ENCODE measurements around the gene ISL1. TPM values are rescaled to one million over a fixed set of nuclear protein-coding genes. Genes with fewer than 3 reads are reported as not detected.

Gene ISL1
- not detected in 2 replicates for total RNA-seq (2021)
- Bru-seq, nascent RNA = percentile 6 among the genes with signal in this experiment
- percentile 6 among the genes with signal in this experiment for BruChase-seq, experiment 1, labeled RNA remaining after a 2-hour chase
- BruChase-seq, experiment 2, labeled RNA remaining after a 6-hour chase = not detected
- long read RNA-seq = 0 reads

DNA sequence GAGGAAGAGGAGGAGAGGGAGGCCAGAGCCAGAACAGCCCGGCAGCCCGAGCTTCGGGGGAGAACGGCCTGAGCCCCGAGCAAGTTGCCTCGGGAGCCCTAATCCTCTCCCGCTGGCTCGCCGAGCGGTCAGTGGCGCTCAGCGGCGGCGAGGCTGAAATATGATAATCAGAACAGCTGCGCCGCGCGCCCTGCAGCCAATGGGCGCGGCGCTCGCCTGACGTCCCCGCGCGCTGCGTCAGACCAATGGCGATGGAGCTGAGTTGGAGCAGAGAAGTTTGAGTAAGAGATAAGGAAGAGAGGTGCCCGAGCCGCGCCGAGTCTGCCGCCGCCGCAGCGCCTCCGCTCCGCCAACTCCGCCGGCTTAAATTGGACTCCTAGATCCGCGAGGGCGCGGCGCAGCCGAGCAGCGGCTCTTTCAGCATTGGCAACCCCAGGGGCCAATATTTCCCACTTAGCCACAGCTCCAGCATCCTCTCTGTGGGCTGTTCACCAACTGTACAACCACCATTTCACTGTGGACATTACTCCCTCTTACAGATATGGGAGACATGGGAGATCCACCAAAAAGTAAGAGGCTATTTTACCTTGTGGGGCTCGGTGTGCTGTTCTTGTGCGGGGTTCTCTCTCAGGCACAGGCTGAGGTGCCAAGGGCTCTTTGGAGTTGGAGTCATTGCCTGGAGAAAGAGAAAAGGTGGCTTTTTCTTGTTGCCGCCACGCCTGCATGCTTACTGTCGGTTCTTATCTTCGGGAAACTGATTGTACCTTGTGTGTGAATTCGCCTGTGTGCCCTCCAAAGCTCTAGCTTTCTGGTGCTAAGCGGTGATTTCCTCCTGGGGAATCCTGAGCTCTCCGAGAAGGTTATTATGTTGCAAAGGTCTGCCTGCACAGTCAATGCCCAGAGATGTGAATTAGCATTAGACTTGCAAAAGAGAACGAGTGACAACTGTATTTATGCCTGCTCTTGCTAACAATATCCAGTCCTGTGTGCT, at the start of gene ISL1:
TSS of gene ISL1 (plus strand) at position 318 of the 991 bp plus-strand sequence. CDS start at position 542, 224 bp downstream.
- H3K4me2 ChIP-seq = no peak within 1 kb of the TSS
- DNase-seq = no peak
- no peaks in the 10 kb centered on the region for H3F3A ChIP-seq (ENCODE audit: insufficient read depth, low read depth)
- H3K4me1 ChIP-seq (replicated peaks; ENCODE audit: insufficient read depth) = no peaks in the 10 kb centered on the region; the same call in 1 of the 2 replicates
- no peaks in the 10 kb centered on the region for H3K9me3 ChIP-seq (ENCODE audit: insufficient read depth, low read depth)
- H3K79me2 ChIP-seq (ENCODE audit: low read depth) = no peaks in the 10 kb centered on the region
- ChIA-PET CTCF (no interaction called here), POLR2A (ENCODE audit: unreplicated experiment) (no interaction called here)
- TF ChIP-seq, protein P1, sequence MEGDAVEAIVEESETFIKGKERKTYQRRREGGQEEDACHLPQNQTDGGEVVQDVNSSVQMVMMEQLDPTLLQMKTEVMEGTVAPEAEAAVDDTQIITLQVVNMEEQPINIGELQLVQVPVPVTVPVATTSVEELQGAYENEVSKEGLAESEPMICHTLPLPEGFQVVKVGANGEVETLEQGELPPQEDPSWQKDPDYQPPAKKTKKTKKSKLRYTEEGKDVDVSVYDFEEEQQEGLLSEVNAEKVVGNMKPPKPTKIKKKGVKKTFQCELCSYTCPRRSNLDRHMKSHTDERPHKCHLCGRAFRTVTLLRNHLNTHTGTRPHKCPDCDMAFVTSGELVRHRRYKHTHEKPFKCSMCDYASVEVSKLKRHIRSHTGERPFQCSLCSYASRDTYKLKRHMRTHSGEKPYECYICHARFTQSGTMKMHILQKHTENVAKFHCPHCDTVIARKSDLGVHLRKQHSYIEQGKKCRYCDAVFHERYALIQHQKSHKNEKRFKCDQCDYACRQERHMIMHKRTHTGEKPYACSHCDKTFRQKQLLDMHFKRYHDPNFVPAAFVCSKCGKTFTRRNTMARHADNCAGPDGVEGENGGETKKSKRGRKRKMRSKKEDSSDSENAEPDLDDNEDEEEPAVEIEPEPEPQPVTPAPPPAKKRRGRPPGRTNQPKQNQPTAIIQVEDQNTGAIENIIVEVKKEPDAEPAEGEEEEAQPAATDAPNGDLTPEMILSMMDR (conservative IDR thresholded peaks at IDR 0.05) = no peak
- TF ChIP-seq EZH2 (IDR thresholded peaks at IDR 0.05; ENCODE audit: low read depth) = no peak
- no peaks in the 10 kb centered on the region for H4K20me1 ChIP-seq (ENCODE audit: insufficient read depth)
- no peak within 1 kb of the TSS for H3K27ac ChIP-seq
- no TSS peak for BruUV-seq (replicated peaks)
- H3K36me3 ChIP-seq (ENCODE audit: low read depth) = no peaks in the 10 kb centered on the region
- no peaks in the 10 kb centered on the region for H3K9me2 ChIP-seq (ENCODE audit: insufficient read depth)
- H2AFZ ChIP-seq = no peak within 1 kb of the TSS
- intact Hi-C loops (cut with micrococcal nuclease; ENCODE audit: unreplicated experiment) = loop anchor here (5.0 kb wide), 1 partner anchor 299 kb away; no protein-coding TSS in a partner anchor
- no peak within 1 kb of the TSS for H3K4me3 ChIP-seq
- no peaks in the 10 kb centered on the region for H3K27me3 ChIP-seq (ENCODE audit: insufficient read depth, low read depth)

DNA sequence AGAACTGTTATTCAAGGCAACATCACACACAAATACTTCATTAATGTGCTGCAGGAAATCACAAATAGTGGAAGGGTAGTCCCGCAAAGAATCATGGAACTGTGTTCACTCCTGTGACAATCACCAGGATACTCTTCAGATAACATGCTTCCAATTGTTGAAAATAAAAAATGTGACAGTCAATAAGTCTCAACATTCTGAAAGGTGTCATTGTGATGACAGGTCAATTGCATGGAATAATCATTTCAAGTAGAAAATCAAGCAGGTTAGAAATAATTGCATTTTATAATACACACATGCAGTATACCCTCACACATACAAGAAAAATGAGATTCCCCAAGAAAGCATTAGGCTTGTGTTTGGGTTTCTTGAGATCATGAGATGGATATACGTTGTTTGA, 46.4 kb upstream of the ISL1 start:
- Histone ChIP-seq H3F3A (ENCODE audit: insufficient read depth, low read depth) (no peaks in the 10 kb centered on the region), H3K9me2 (ENCODE audit: insufficient read depth) (no peaks in the 10 kb centered on the region), H3K9me3 (ENCODE audit: insufficient read depth, low read depth) (no peaks in the 10 kb centered on the region), H3K27ac (no peak overlapping the region), H3K36me3 (ENCODE audit: low read depth) (no peaks in the 10 kb centered on the region), H4K20me1 (ENCODE audit: insufficient read depth) (no peaks in the 10 kb centered on the region), H3K4me2 (no peak overlapping the region), H3K27me3 (ENCODE audit: insufficient read depth, low read depth) (no peaks in the 10 kb centered on the region), H3K4me1 (replicated peaks; ENCODE audit: insufficient read depth) (no peaks in the 10 kb centered on the region), H3K79me2 (ENCODE audit: low read depth) (no peaks in the 10 kb centered on the region), H3K4me3 (no peak overlapping the region), H2AFZ (no peak overlapping the region)
- TF ChIP-seq, protein P1 (conservative IDR thresholded peaks at IDR 0.05) = no peak
- TF ChIP-seq EZH2 (IDR thresholded peaks at IDR 0.05; ENCODE audit: low read depth) = no peak
- DNase-seq = no peak
- intact Hi-C loops (cut with micrococcal nuclease; ENCODE audit: unreplicated experiment) = no loop called here
- ChIA-PET POLR2A (ENCODE audit: unreplicated experiment) (no interaction called here), CTCF (no interaction called here)
- no TSS peak for BruUV-seq (replicated peaks)

DNA sequence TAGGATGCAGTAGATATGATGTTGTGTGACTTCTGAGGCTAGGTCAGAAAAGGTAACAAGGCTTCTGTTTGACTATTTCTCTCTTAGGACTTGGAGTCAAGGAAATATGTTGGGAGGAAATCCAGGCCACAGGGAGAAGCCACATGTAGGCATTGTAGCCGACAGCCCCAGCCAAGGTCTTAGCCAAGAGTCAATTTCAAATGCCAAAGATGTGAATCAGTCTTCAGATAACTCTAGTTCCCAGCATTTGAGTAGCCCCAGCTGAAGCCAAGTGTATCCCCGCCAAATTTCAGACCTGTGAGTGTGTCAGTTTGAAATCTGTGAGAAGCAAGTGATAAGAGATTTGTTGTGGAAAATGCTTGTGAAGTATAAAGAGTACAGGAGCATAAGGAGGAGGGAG, 38.1 kb upstream of the ISL1 start:
- peak in 1 of 2 experiments; percentile 46 for DNase-seq
- Histone ChIP-seq H3K9me2 (ENCODE audit: insufficient read depth) (no peaks in the 10 kb centered on the region), H3K4me2 (no peak overlapping the region), H3F3A (ENCODE audit: insufficient read depth, low read depth) (no peaks in the 10 kb centered on the region), H4K20me1 (ENCODE audit: insufficient read depth) (no peaks in the 10 kb centered on the region), H3K27me3 (ENCODE audit: insufficient read depth, low read depth) (no peaks in the 10 kb centered on the region), H3K36me3 (ENCODE audit: low read depth) (no peaks in the 10 kb centered on the region), H3K4me1 (replicated peaks; ENCODE audit: insufficient read depth) (no peaks in the 10 kb centered on the region), H3K79me2 (ENCODE audit: low read depth) (no peaks in the 10 kb centered on the region), H3K4me3 (no peak overlapping the region), H3K27ac (no peak overlapping the region), H3K9me3 (ENCODE audit: insufficient read depth, low read depth) (no peaks in the 10 kb centered on the region), H2AFZ (no peak overlapping the region)
- intact Hi-C loops (cut with micrococcal nuclease; ENCODE audit: unreplicated experiment) = no loop called here
- ChIA-PET POLR2A (ENCODE audit: unreplicated experiment) (no interaction called here), CTCF (no interaction called here)
- TF ChIP-seq, protein P1 (conservative IDR thresholded peaks at IDR 0.05) = no peak
- no peak for TF ChIP-seq EZH2 (IDR thresholded peaks at IDR 0.05; ENCODE audit: low read depth)
- BruUV-seq (replicated peaks) = no TSS peak
